Coronary artery (tissue), 2 donors: Measurements from ENCODE around the gene TMEM237.

Experiments used
- DNase-seq: peaks from one replicate; pipeline ENCODE4 v3.0.0-alpha.2; 2017; ENCODE audit warnings: low spot score
- H3K27ac ChIP-seq, 2 donors: fragments of 200-600 bp; sonication (generic); one replicate each; pipeline ENCODE4 v1.5.1; 2016 to 2019
- H3K4me3 ChIP-seq: fragments of 200-600 bp; sonication (generic); 2 replicates; pipeline ENCODE4 v1.5.1; 2016; ENCODE audit warnings: mild to moderate bottlenecking, moderate library complexity
- CTCF ChIP-seq: fragments of 200-600 bp; sonication (generic); IDR thresholded peaks from one replicate; pipeline ENCODE4 v1.5.1; 2019; ENCODE audit warnings: antibody characterized with exemption

Gene TMEM237

GRCh38 chr2:201607568-201607967, 35.7 kb downstream of the TMEM237 start:
- TF ChIP-seq CTCF = no peak
- no peak for DNase-seq
- H3K4me3 ChIP-seq = no peak overlapping the region
- H3K27ac ChIP-seq = no peak overlapping the region

GRCh38 chr2:201600906-201601305, 42.4 kb downstream of the TMEM237 start:
- DNase-seq = no peak
- Histone ChIP-seq H3K27ac (no peak overlapping the region), H3K4me3 (no peak overlapping the region)
- TF ChIP-seq CTCF = no peak

GRCh38 chr2:201597397-201597796, 45.9 kb downstream of the TMEM237 start:
- no peak for DNase-seq
- Histone ChIP-seq H3K4me3 (no peak overlapping the region), H3K27ac (no peak overlapping the region)
- TF ChIP-seq CTCF = no peak

- no peak for DNase-seq
- TF ChIP-seq CTCF = no peak
- H3K27ac ChIP-seq = no peak overlapping the region
- H3K4me3 ChIP-seq = no peak overlapping the region
These were observed 62.8 kb downstream of the TMEM237 start for GRCh38 chr2:201580486-201580885.

GRCh38 chr2:201579536-201579935, 63.8 kb downstream of the TMEM237 start:
- Histone ChIP-seq H3K4me3 (no peak overlapping the region), H3K27ac (no peak overlapping the region)
- no peak for DNase-seq
- no peak for TF ChIP-seq CTCF

GRCh38 chr2:201575971-201576370, 67.3 kb downstream of the TMEM237 start:
- no peak for TF ChIP-seq CTCF
- H3K27ac ChIP-seq = no peak overlapping the region
- DNase-seq = no peak
- no peak overlapping the region for H3K4me3 ChIP-seq

GRCh38 chr2:201574766-201575165, 68.5 kb downstream of the TMEM237 start:
- Histone ChIP-seq H3K27ac (no peak overlapping the region), H3K4me3 (no peak overlapping the region)
- no peak for TF ChIP-seq CTCF
- no peak for DNase-seq
